Mucosa of rectum (tissue), 2 donors: ENCODE data around the gene AMOTL1.
"Not testable (repeated sequence)": the region's sequence is repeated elsewhere in the genome, so short reads cannot be mapped to it uniquely, and the experiment has no call there.

ENCODE experiments used
- H3K27ac ChIP-seq, 2 donors: one replicate each; pipeline ENCODE4 v1.7.0; 2013; ENCODE audit warnings: inconsistent platforms in 2 of 2, low read depth in 2 of 2, low read length in 2 of 2
- H3K27me3 ChIP-seq, 2 donors: one replicate each; pipeline ENCODE4 v1.7.0; 2013; ENCODE audit warnings: low read length in 2 of 2; ENCODE audit not compliant: control insufficient read depth in 2 of 2, insufficient read depth in 2 of 2
- H3K36me3 ChIP-seq, 2 donors: one replicate each; pipeline ENCODE4 v1.7.0; 2013; ENCODE audit warnings: low read length in 2 of 2; ENCODE audit not compliant: control insufficient read depth in 2 of 2, insufficient read depth in 2 of 2
- H3K4me1 ChIP-seq, 2 donors: one replicate each; pipeline ENCODE4 v1.7.0; 2013; ENCODE audit warnings: low read length in 2 of 2, mild to moderate bottlenecking in 1 of 2; ENCODE audit not compliant: control insufficient read depth in 2 of 2, insufficient read depth in 2 of 2
- H3K4me3 ChIP-seq, 2 donors: one replicate each; pipeline ENCODE4 v1.7.0; 2013; ENCODE audit warnings: low read length in 2 of 2
- H3K9ac ChIP-seq, 2 donors: one replicate each; pipeline ENCODE4 v1.7.0; 2013; ENCODE audit warnings: low read length in 2 of 2, low read depth in 1 of 2, mild to moderate bottlenecking in 1 of 2
- H3K9me3 ChIP-seq, 2 donors: one replicate each; pipeline ENCODE4 v1.7.0; 2013; ENCODE audit warnings: low read length in 2 of 2; ENCODE audit not compliant: control insufficient read depth in 2 of 2
- donor health status: healthy.
- donor health status: Normal muscosa, but diverticular disease.

The AMOTL1 gene

GRCh38 chr11:94849839-94850238, 81.7 kb downstream of the AMOTL1 start:
- Histone ChIP-seq H3K4me3 (no peak overlapping the region), H3K9ac (no peak overlapping the region), H3K27ac (no peak overlapping the region), H3K36me3 (peaks cover 5 to 6% of the 10 kb centered on the region in 2 donors), H3K4me1 (no peaks in the 10 kb centered on the region), H3K27me3 (no peaks in the 10 kb centered on the region), H3K9me3 (no peaks in the 10 kb centered on the region)

GRCh38 chr11:94851864-94852636, 83.9 kb downstream of the AMOTL1 start:
- H3K9ac ChIP-seq, result no peak overlapping the region
- no peak overlapping the region for H3K27ac ChIP-seq
- H3K36me3 ChIP-seq, result peaks cover 5 to 8% of the 10 kb centered on the region in 2 donors
- H3K9me3 ChIP-seq, result no peaks in the 10 kb centered on the region
- H3K27me3 ChIP-seq, result no peaks in the 10 kb centered on the region
- H3K4me3 ChIP-seq, result no peak overlapping the region
- no peaks in the 10 kb centered on the region for H3K4me1 ChIP-seq

- H3K4me3 ChIP-seq, H3K27me3 ChIP-seq, H3K9me3 ChIP-seq, H3K9ac ChIP-seq, H3K36me3 ChIP-seq, H3K27ac ChIP-seq, H3K4me1 ChIP-seq: not testable (repeated sequence)
Observed at GRCh38 chr11:94853288-94853687, 85.1 kb downstream of the AMOTL1 start.

DNA sequence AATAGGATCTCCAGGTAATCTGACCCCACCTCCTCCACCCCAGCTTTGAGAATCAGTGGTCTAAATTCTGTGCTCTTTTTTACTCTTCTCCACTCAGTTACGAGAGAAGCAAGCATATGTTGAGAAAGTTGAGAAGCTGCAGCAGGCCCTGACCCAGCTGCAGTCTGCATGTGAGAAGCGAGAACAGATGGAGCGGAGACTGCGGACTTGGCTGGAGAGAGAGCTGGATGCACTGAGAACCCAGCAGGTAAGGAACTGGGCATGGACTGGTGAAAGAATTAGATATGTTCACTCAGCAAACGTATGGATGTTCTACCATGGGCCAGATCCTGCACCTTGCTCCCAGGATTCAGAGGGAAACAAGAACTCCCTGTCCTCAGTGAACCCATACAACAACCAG, 85.7 kb downstream of the AMOTL1 start:
- H3K4me1 ChIP-seq, result no peaks in the 10 kb centered on the region
- H3K27me3 ChIP-seq, result no peaks in the 10 kb centered on the region
- H3K4me3 ChIP-seq, result no peak overlapping the region
- H3K9ac ChIP-seq, result no peak overlapping the region
- no peaks in the 10 kb centered on the region for H3K9me3 ChIP-seq
- no peak overlapping the region for H3K27ac ChIP-seq
- peaks cover 5 to 8% of the 10 kb centered on the region in 2 donors for H3K36me3 ChIP-seq

GRCh38 chr11:94854770-94855633, 86.8 kb downstream of the AMOTL1 start:
- H3K9ac ChIP-seq, result no peak overlapping the region
- no peaks in the 10 kb centered on the region for H3K27me3 ChIP-seq
- no peaks in the 10 kb centered on the region for H3K4me1 ChIP-seq
- peaks cover 5 to 8% of the 10 kb centered on the region in 2 donors for H3K36me3 ChIP-seq
- no peak overlapping the region for H3K4me3 ChIP-seq
- no peak overlapping the region for H3K27ac ChIP-seq
- no peaks in the 10 kb centered on the region for H3K9me3 ChIP-seq

DNA sequence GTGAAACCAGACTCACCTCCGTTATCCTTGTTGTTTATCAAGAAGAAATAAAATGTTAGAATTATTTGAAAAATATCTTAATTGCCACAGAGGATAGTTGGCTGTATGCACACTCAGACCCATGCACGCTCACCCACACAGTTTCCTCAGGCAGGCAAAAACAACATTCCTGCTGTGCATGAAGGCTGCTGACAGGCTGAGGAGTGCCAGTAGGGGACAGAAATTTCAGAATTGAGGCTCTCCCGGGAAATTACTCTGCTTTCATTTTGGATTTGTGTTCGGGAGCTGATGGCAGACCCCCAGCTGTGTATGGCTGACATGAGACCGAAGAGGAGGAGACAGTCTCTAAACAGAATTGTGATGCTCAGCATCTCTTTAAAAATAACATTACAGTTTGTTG, 87.5 kb downstream of the AMOTL1 start:
- Histone ChIP-seq H3K36me3 (peaks cover 5 to 8% of the 10 kb centered on the region in 2 donors), H3K27ac (no peak overlapping the region), H3K4me3 (no peak overlapping the region)

DNA sequence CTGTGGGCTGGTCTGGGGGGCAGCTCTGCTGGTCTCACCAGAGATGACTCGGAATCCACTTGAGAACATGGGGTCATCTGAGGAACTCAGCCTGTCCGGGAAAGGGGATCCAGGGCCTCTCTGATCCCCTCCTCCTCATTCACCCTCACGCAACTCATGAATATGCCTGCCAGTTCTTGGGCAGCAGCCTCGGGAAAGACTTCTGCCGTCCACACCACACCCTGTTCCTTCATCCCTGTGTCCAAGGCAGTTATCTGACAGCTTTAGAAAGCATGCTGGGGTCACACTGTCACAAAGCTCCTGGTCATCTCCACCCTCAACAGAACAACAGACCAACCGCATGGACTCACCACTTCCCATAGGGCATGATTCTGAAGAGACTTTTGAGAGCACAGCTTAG, 88.3 kb downstream of the AMOTL1 start:
- Histone ChIP-seq H3K36me3 (peaks cover 5 to 8% of the 10 kb centered on the region in 2 donors), H3K9ac (no peak overlapping the region), H3K4me3 (no peak overlapping the region), H3K27ac (no peak overlapping the region), H3K4me1 (no peaks in the 10 kb centered on the region), H3K27me3 (no peaks in the 10 kb centered on the region), H3K9me3 (no peaks in the 10 kb centered on the region)

More for the DNA sequence above, 87.5 kb downstream of the AMOTL1 start:
- Histone ChIP-seq H3K4me1 (no peaks in the 10 kb centered on the region), H3K9me3 (no peaks in the 10 kb centered on the region), H3K27me3 (no peaks in the 10 kb centered on the region), H3K9ac (no peak overlapping the region)

DNA sequence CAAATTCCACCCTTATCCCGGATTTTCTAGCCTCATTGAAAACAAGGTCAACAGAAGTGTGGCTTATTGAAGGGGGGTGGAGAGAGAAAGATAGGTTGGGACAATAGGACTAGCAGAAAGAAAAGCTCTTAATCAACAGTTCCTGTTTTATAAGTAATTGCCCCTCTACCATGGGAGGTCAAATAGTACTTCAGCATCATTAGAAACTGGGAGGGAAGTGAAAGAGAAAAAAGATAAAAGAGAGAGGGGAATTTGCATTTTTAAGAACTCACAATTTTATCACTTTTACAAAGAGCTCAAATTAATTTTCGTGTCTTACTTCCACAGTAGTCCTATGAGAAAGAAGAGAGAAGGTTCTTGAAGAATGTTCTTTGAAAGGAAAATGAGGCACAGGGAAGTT, 89.2 kb downstream of the AMOTL1 start:
- Histone ChIP-seq H3K27ac (no peak overlapping the region), H3K4me3 (no peak overlapping the region), H3K36me3 (peaks cover 5 to 8% of the 10 kb centered on the region in 2 donors)

GRCh38 chr11:94858012-94858705, 90.0 kb downstream of the AMOTL1 start:
- H3K4me1 ChIP-seq, result no peaks in the 10 kb centered on the region
- H3K9me3 ChIP-seq, result no peaks in the 10 kb centered on the region
- no peak overlapping the region for H3K4me3 ChIP-seq
- peaks cover 5 to 8% of the 10 kb centered on the region in 2 donors for H3K36me3 ChIP-seq
- no peak overlapping the region for H3K9ac ChIP-seq
- H3K27ac ChIP-seq, result no peak overlapping the region
- H3K27me3 ChIP-seq, result no peaks in the 10 kb centered on the region

More for the DNA sequence above, 89.2 kb downstream of the AMOTL1 start:
- no peaks in the 10 kb centered on the region for H3K4me1 ChIP-seq
- H3K9me3 ChIP-seq, result no peaks in the 10 kb centered on the region
- H3K27me3 ChIP-seq, result no peaks in the 10 kb centered on the region
- no peak overlapping the region for H3K9ac ChIP-seq

GRCh38 chr11:94860333-94860732, 92.2 kb downstream of the AMOTL1 start:
- Histone ChIP-seq H3K27ac (no peak overlapping the region), H3K4me1 (no peaks in the 10 kb centered on the region), H3K9ac (no peak overlapping the region), H3K4me3 (no peak overlapping the region), H3K36me3 (peaks cover 0 to 5% of the 10 kb centered on the region in 2 donors), H3K27me3 (no peaks in the 10 kb centered on the region), H3K9me3 (no peaks in the 10 kb centered on the region)
